Measurements from ENCODE around the gene GBF1. TPM values are rescaled to one million over a fixed set of nuclear protein-coding genes. Genes with fewer than 3 reads are reported as not detected.

The GBF1 gene
- polyA plus RNA-seq, 3 donors, result 4.2 to 17.4 (median 11.9) TPM

DNA sequence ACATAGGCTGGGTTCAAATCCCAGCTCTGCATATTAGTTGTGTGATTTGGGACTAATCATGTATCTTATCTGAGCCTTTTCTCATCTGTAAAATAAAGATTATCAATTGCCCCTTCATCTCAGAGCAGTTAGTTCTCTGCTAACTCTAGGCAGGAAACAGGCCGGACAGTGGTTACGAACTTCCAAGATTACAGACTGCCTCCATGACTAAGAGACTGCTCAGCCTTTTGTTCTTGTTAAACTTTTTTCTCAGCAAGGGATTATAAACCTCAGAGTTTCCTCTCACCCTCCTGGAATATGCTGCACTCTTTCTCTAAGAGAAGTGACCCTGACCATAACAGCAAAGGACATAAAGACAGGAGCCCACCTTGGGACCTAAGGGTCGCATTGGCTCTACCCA is 97.6 kb downstream of the GBF1 start:
- Mint-ChIP-seq H3K9me3 (no peaks in the 10 kb centered on the region), H3K27ac (no peak overlapping the region), H3K4me3 (no peak overlapping the region), H3K36me3 (peaks cover 44 to 51% of the 10 kb centered on the region in 2 donors), H3K27me3 (ENCODE audit: low read depth in 3 of 3) (no peaks in the 10 kb centered on the region), H3K4me1 (no peaks in the 10 kb centered on the region)
- Histone ChIP-seq H3K36me3 (replicated peaks in 1 of 2; ENCODE audit: control insufficient read depth in 1 of 2, insufficient read depth in 2 of 2, low read length in 2 of 2) (peaks cover 19 to 48% of the 10 kb centered on the region in 2 donors), H3K9ac (ENCODE audit: insufficient read depth, low read length, poor library complexity, severe bottlenecking) (no peak overlapping the region), H3K9me3 (replicated peaks in 1 of 2; ENCODE audit: control insufficient read depth in 1 of 2, insufficient read depth in 1 of 2, low read length in 2 of 2) (no peaks in the 10 kb centered on the region), H3K4me2 (replicated peaks; ENCODE audit: extremely low read depth, low read length, poor library complexity, severe bottlenecking) (no peak overlapping the region), H3K27me3 (ENCODE audit: control insufficient read depth in 2 of 2, insufficient read depth in 2 of 2, low read length in 2 of 2) (no peaks in the 10 kb centered on the region), H4K20me1 (ENCODE audit: insufficient read depth, low read length) (peaks cover 35% of the 10 kb centered on the region), H3K79me2 (ENCODE audit: insufficient read depth, low read length) (peaks cover under 1% of the 10 kb centered on the region), H3K4me3 (replicated peaks in 1 of 3; ENCODE audit: low read depth in 2 of 3, low read length in 3 of 3) (no peak overlapping the region), H3K4me1 (ENCODE audit: control insufficient read depth in 1 of 2, insufficient read depth in 2 of 2, low read length in 2 of 2) (no peaks in the 10 kb centered on the region), H3K27ac (ENCODE audit: low read depth in 1 of 2, low read length in 2 of 2) (no peak overlapping the region), H2AFZ (ENCODE audit: insufficient read depth, low read depth, low read length, poor library complexity, severe bottlenecking) (no peak overlapping the region)
- intact Hi-C loops (cut with micrococcal nuclease), result no loop called here
- WGBS (ENCODE audit: insufficient coverage), result 89% methylated on average over 2 of the region's 3 CpGs
- TF ChIP-seq, protein P1, sequence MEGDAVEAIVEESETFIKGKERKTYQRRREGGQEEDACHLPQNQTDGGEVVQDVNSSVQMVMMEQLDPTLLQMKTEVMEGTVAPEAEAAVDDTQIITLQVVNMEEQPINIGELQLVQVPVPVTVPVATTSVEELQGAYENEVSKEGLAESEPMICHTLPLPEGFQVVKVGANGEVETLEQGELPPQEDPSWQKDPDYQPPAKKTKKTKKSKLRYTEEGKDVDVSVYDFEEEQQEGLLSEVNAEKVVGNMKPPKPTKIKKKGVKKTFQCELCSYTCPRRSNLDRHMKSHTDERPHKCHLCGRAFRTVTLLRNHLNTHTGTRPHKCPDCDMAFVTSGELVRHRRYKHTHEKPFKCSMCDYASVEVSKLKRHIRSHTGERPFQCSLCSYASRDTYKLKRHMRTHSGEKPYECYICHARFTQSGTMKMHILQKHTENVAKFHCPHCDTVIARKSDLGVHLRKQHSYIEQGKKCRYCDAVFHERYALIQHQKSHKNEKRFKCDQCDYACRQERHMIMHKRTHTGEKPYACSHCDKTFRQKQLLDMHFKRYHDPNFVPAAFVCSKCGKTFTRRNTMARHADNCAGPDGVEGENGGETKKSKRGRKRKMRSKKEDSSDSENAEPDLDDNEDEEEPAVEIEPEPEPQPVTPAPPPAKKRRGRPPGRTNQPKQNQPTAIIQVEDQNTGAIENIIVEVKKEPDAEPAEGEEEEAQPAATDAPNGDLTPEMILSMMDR (IDR thresholded peaks at IDR 0.05), result no peak
- no peak for DNase-seq

GRCh38 chr10:102344067-102344466 is 98.7 kb downstream of the GBF1 start:
- Histone ChIP-seq H3K9ac (ENCODE audit: insufficient read depth, low read length, poor library complexity, severe bottlenecking) (no peak overlapping the region), H3K9me3 (replicated peaks in 1 of 2; ENCODE audit: control insufficient read depth in 1 of 2, insufficient read depth in 1 of 2, low read length in 2 of 2) (no peaks in the 10 kb centered on the region), H3K4me2 (replicated peaks; ENCODE audit: extremely low read depth, low read length, poor library complexity, severe bottlenecking) (no peak overlapping the region), H3K27ac (ENCODE audit: low read depth in 1 of 2, low read length in 2 of 2) (no peak overlapping the region), H3K79me2 (ENCODE audit: insufficient read depth, low read length) (no peaks in the 10 kb centered on the region), H2AFZ (ENCODE audit: insufficient read depth, low read depth, low read length, poor library complexity, severe bottlenecking) (no peak overlapping the region), H3K4me3 (replicated peaks in 1 of 3; ENCODE audit: low read depth in 2 of 3, low read length in 3 of 3) (no peak overlapping the region), H3K36me3 (replicated peaks in 1 of 2; ENCODE audit: control insufficient read depth in 1 of 2, insufficient read depth in 2 of 2, low read length in 2 of 2) (peaks cover 28 to 51% of the 10 kb centered on the region in 2 donors), H3K27me3 (ENCODE audit: control insufficient read depth in 2 of 2, insufficient read depth in 2 of 2, low read length in 2 of 2) (no peaks in the 10 kb centered on the region), H3K4me1 (ENCODE audit: control insufficient read depth in 1 of 2, insufficient read depth in 2 of 2, low read length in 2 of 2) (no peaks in the 10 kb centered on the region), H4K20me1 (ENCODE audit: insufficient read depth, low read length) (peaks cover 32% of the 10 kb centered on the region)
- Mint-ChIP-seq H3K27me3 (ENCODE audit: low read depth in 3 of 3) (no peaks in the 10 kb centered on the region), H3K27ac (peak overlapping the region in 2 of 7 donors; percentile 33 to 52), H3K36me3 (peaks cover 48 to 53% of the 10 kb centered on the region in 2 donors), H3K9me3 (no peaks in the 10 kb centered on the region), H3K4me1 (no peaks in the 10 kb centered on the region), H3K4me3 (no peak overlapping the region)
- TF ChIP-seq, protein P1 (IDR thresholded peaks at IDR 0.05), result no peak
- WGBS (ENCODE audit: insufficient coverage), result 95% methylated on average over 3 of the region's 3 CpGs
- intact Hi-C loops (cut with micrococcal nuclease), result no loop called here
- DNase-seq, result no peak

Data from CD14-positive monocyte (primary cell).